ENCODE data around the gene DGKG. TPM values are rescaled to one million over a fixed set of nuclear protein-coding genes. Genes with fewer than 3 reads are reported as not detected.

DGKG gene
- total RNA-seq, 3 donors from 2014 or later (not counting 1 experiment from before 2014, with no cell fraction given) = 0.25 to 1.6 (median 0.63) TPM

GRCh38 chr3:186287711-186288110 lies 74.3 kb downstream of the DGKG start:
- Histone ChIP-seq H3K36me3 (ENCODE audit: control insufficient read depth, insufficient read depth, low read length) (no peaks in the 10 kb centered on the region), H3K27ac (ENCODE audit: low read length) (no peak overlapping the region), H3K27me3 (ENCODE audit: control insufficient read depth, insufficient read depth, low read length) (no peaks in the 10 kb centered on the region), H3K9me3 (ENCODE audit: control insufficient read depth, insufficient read depth, low read length) (no peaks in the 10 kb centered on the region), H3K4me1 (ENCODE audit: control insufficient read depth, insufficient read depth, low read length) (no peaks in the 10 kb centered on the region), H3K4me3 (ENCODE audit: low read length) (no peak overlapping the region)
- Mint-ChIP-seq H3K27me3 (ENCODE audit: low read depth in 2 of 2) (no peaks in the 10 kb centered on the region), H3K27ac (no peak overlapping the region), H3K9me3 (no peaks in the 10 kb centered on the region), H3K4me1 (no peaks in the 10 kb centered on the region), H3K4me3 (no peak overlapping the region), H3K36me3 (no peaks in the 10 kb centered on the region)
- intact Hi-C loops (cut with micrococcal nuclease) = no loop called here
- DNase-seq = no peak
- TF ChIP-seq CTCF (IDR thresholded peaks at IDR 0.05) = no peak
- ATAC-seq = no peak

- Mint-ChIP-seq H3K27ac (no peak overlapping the region), H3K27me3 (ENCODE audit: low read depth in 2 of 2) (peaks cover 0 to 5% of the 10 kb centered on the region in 2 donors), H3K4me1 (no peaks in the 10 kb centered on the region), H3K9me3 (no peaks in the 10 kb centered on the region), H3K4me3 (no peak overlapping the region), H3K36me3 (no peaks in the 10 kb centered on the region)
- no peaks in the 10 kb centered on the region for H3K36me3 ChIP-seq (ENCODE audit: control insufficient read depth, insufficient read depth, low read length)
- ATAC-seq = no peak
- H3K27me3 ChIP-seq (ENCODE audit: control insufficient read depth, insufficient read depth, low read length) = no peaks in the 10 kb centered on the region
- TF ChIP-seq CTCF (IDR thresholded peaks at IDR 0.05) = no peak
- intact Hi-C loops (cut with micrococcal nuclease) = no loop called here
- no peak overlapping the region for H3K4me3 ChIP-seq (ENCODE audit: low read length)
- 89% methylated on average over 5 of the region's 5 CpGs for WGBS (ENCODE audit: insufficient coverage)
- H3K4me1 ChIP-seq (ENCODE audit: control insufficient read depth, insufficient read depth, low read length) = no peaks in the 10 kb centered on the region
- DNase-seq = no peak
- H3K9me3 ChIP-seq (ENCODE audit: control insufficient read depth, insufficient read depth, low read length) = no peaks in the 10 kb centered on the region
- H3K27ac ChIP-seq (ENCODE audit: low read length) = no peak overlapping the region
These were observed 75.9 kb downstream of the DGKG start for GRCh38 chr3:186286114-186286513.

DNA sequence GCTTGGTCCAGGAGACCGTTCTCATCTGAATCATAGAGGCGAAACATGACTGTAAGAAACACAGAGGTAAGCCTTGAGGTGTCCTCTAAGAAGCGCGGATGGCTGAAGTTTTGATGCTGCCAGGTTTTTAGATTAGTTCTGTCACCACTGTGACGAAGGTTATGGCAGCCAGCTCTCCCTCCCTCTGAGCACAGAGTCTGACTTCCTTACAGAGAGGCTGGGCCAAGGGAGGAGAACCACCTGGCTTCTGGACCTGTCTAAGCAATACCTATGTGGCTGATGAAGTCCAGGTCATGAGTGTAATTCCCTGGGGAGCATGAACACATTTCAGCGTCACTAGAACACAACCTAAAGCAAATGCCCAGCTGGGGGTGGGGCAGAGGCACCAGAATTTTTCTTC lies 77.4 kb downstream of the DGKG start:
- H3K27me3 Mint-ChIP-seq (ENCODE audit: low read depth in 2 of 2) = peaks cover 8 to 11% of the 10 kb centered on the region in 2 donors
- Histone ChIP-seq H3K36me3 (ENCODE audit: control insufficient read depth, insufficient read depth, low read length) (no peaks in the 10 kb centered on the region), H3K27ac (ENCODE audit: low read length) (no peak overlapping the region), H3K4me3 (ENCODE audit: low read length) (no peak overlapping the region), H3K9me3 (ENCODE audit: control insufficient read depth, insufficient read depth, low read length) (no peaks in the 10 kb centered on the region), H3K27me3 (ENCODE audit: control insufficient read depth, insufficient read depth, low read length) (no peaks in the 10 kb centered on the region), H3K4me1 (ENCODE audit: control insufficient read depth, insufficient read depth, low read length) (no peaks in the 10 kb centered on the region)
- no peak for DNase-seq
- no peak for TF ChIP-seq CTCF (IDR thresholded peaks at IDR 0.05)
- no peak for ATAC-seq
- H3K36me3 Mint-ChIP-seq = no peaks in the 10 kb centered on the region
- no peaks in the 10 kb centered on the region for H3K4me1 Mint-ChIP-seq
- intact Hi-C loops (cut with micrococcal nuclease) = no loop called here
- H3K4me3 Mint-ChIP-seq = no peak overlapping the region
- H3K27ac Mint-ChIP-seq = no peak overlapping the region
- 90% methylated on average over 6 of the region's 6 CpGs for WGBS (ENCODE audit: insufficient coverage)
- H3K9me3 Mint-ChIP-seq = no peaks in the 10 kb centered on the region

DNA sequence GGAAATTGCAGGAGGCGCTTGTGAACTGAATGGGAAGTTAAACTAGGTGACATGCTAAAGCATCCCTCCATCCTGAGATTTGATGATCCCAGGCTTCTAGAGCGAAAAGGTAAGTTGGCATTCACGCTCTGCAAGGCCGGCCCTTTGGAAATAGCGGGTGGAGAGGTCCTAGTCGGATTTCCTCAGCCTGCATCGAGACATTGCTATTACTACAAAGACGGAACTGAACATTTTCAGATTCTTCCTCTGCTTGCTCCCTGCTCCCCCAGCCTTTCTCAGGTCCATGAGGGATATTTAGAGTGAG lies 77.7 kb downstream of the DGKG start:
- no peak overlapping the region for H3K27ac ChIP-seq (ENCODE audit: low read length)
- H3K9me3 ChIP-seq (ENCODE audit: control insufficient read depth, insufficient read depth, low read length) = no peaks in the 10 kb centered on the region
- DNase-seq (no peak), ATAC-seq (no peak)
- no peaks in the 10 kb centered on the region for H3K36me3 Mint-ChIP-seq
- H3K9me3 Mint-ChIP-seq = no peaks in the 10 kb centered on the region
- H3K4me1 Mint-ChIP-seq = no peaks in the 10 kb centered on the region
- no peak for TF ChIP-seq CTCF (IDR thresholded peaks at IDR 0.05)
- no peaks in the 10 kb centered on the region for H3K4me1 ChIP-seq (ENCODE audit: control insufficient read depth, insufficient read depth, low read length)
- 91% methylated on average over 8 of the region's 8 CpGs for WGBS (ENCODE audit: insufficient coverage)
- intact Hi-C loops (cut with micrococcal nuclease) = no loop called here
- no peak overlapping the region for H3K27ac Mint-ChIP-seq
- no peak overlapping the region for H3K4me3 Mint-ChIP-seq
- H3K27me3 ChIP-seq (ENCODE audit: control insufficient read depth, insufficient read depth, low read length) = no peaks in the 10 kb centered on the region
- H3K36me3 ChIP-seq (ENCODE audit: control insufficient read depth, insufficient read depth, low read length) = no peaks in the 10 kb centered on the region
- H3K27me3 Mint-ChIP-seq (ENCODE audit: low read depth in 2 of 2) = peaks cover 11 to 12% of the 10 kb centered on the region in 2 donors
- no peak overlapping the region for H3K4me3 ChIP-seq (ENCODE audit: low read length)
